GM18526 (cell line): ENCODE measurements around the gene ZIC4.

Source experiments
- POLR2A ChIP-seq: IDR thresholded peaks from 3 replicates; pipeline ENCODE4 v1.6.1; 2011; ENCODE audit not compliant: insufficient read length; ENCODE audit errors: extremely low read depth

The ZIC4 gene

GRCh38 chr3:147348976-147349375 lies 57.4 kb downstream of the ZIC4 start:
- no peak for TF ChIP-seq POLR2A

GRCh38 chr3:147343926-147344325 lies 62.4 kb downstream of the ZIC4 start:
- TF ChIP-seq POLR2A, result no peak

GRCh38 chr3:147341727-147342126 lies 64.6 kb downstream of the ZIC4 start:
- no peak for TF ChIP-seq POLR2A

GRCh38 chr3:147336543-147337278 lies 69.6 kb downstream of the ZIC4 start:
- no peak for TF ChIP-seq POLR2A
